ENCODE data around the gene PIAS2. TPM values are rescaled to one million over a fixed set of nuclear protein-coding genes. Genes with fewer than 3 reads are reported as not detected.

The PIAS2 gene
- total RNA-seq, 1 experiment from 2014 or later: 72.8 TPM

DNA sequence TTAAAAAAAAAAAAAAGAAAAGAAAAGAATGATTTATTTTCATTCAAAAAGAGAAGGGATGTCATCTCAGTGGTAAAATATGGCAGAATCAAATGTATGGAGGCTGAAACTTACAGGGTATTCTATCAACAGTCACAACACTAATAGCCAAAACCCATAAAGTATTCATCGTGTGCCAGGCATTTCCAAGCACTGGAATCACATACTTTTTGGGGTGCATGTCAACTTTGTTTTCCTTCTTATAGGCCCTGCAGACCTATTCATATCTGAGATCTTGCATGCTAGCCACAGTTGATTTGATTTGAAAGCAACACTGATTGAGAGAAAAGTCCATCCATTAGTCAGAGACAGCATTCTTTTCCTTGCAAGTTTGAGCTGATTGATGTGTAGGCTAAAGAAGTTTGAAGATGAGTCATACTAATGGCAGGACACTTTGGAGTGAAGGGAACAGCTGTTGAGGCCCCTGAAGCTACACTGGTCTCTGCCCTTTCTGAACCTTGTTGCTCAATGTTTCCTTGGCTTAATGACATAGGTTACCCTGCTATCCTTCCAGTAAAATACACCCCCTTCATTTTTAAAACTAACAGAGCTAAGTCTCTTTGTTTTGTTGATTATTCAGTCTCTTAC is 22.1 kb upstream of the PIAS2 start:
- intact Hi-C loops (cut with micrococcal nuclease; ENCODE audit: unreplicated experiment): no loop called here

DNA sequence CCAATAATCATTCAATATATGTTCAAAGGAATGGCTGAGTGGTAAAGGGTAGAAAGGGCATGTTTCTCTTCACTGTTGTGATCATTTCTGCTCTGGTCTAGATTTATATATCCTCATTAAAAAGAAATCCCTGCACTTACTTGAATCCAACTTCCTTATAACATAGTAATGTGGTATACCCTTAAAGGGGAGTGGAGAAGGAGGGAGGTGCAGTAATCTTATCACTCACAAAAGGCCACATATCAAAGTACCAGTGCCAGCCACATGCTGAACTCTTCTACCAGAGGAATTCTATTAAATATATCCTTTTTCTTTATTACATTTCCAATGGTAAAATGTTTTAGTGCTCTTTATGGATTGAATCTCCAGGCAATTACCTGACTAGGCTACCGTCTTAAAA is 3.3 kb upstream of the PIAS2 start:
- no peak for TF ChIP-seq EZH2 (IDR thresholded peaks at IDR 0.05; ENCODE audit: borderline replicate concordance, low read depth, low read length, poor library complexity, severe bottlenecking)
- TF ChIP-seq, protein P1, sequence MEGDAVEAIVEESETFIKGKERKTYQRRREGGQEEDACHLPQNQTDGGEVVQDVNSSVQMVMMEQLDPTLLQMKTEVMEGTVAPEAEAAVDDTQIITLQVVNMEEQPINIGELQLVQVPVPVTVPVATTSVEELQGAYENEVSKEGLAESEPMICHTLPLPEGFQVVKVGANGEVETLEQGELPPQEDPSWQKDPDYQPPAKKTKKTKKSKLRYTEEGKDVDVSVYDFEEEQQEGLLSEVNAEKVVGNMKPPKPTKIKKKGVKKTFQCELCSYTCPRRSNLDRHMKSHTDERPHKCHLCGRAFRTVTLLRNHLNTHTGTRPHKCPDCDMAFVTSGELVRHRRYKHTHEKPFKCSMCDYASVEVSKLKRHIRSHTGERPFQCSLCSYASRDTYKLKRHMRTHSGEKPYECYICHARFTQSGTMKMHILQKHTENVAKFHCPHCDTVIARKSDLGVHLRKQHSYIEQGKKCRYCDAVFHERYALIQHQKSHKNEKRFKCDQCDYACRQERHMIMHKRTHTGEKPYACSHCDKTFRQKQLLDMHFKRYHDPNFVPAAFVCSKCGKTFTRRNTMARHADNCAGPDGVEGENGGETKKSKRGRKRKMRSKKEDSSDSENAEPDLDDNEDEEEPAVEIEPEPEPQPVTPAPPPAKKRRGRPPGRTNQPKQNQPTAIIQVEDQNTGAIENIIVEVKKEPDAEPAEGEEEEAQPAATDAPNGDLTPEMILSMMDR (conservative IDR thresholded peaks at IDR 0.05; ENCODE audit: low read depth, low read length): no peak
- H3K4me3 ChIP-seq (ENCODE audit: low read depth, low read length, poor library complexity, severe bottlenecking): no peak overlapping the region
- H3K27ac ChIP-seq (ENCODE audit: low read depth, low read length, poor library complexity, severe bottlenecking): no peak overlapping the region
- intact Hi-C loops (cut with micrococcal nuclease; ENCODE audit: unreplicated experiment): no loop called here
- no TSS peak for BruUV-seq (replicated peaks)
- H3K9me3 ChIP-seq (ENCODE audit: low read depth, low read length, poor library complexity, severe bottlenecking): no peaks in the 10 kb centered on the region
- DNase-seq (ENCODE audit: low spot score): no peak
- H3K27me3 ChIP-seq (replicated peaks; ENCODE audit: insufficient read depth, low read depth, low read length, poor library complexity): no peaks in the 10 kb centered on the region
- POLR2A ChIA-PET (ENCODE audit: low non-redundant PET): no interaction called here
- no peaks in the 10 kb centered on the region for H3K36me3 ChIP-seq (ENCODE audit: insufficient read depth, low read length, poor library complexity, severe bottlenecking)
- CTCF ChIA-PET: no interaction called here
- H3K4me1 ChIP-seq (ENCODE audit: insufficient read depth, low read length, poor library complexity, severe bottlenecking): peaks cover 8% of the 10 kb centered on the region

More for the DNA sequence above, 22.1 kb upstream of the PIAS2 start:
- BruUV-seq (replicated peaks): no TSS peak
- H3K4me1 ChIP-seq (ENCODE audit: insufficient read depth, low read length, poor library complexity, severe bottlenecking): peaks cover 6% of the 10 kb centered on the region
- TF ChIP-seq, protein P1 (conservative IDR thresholded peaks at IDR 0.05; ENCODE audit: low read depth, low read length): no peak
- TF ChIP-seq EZH2 (IDR thresholded peaks at IDR 0.05; ENCODE audit: borderline replicate concordance, low read depth, low read length, poor library complexity, severe bottlenecking): no peak
- ChIA-PET POLR2A (ENCODE audit: low non-redundant PET) (no interaction called here), CTCF (no interaction called here)
- H3K36me3 ChIP-seq (ENCODE audit: insufficient read depth, low read length, poor library complexity, severe bottlenecking): no peaks in the 10 kb centered on the region
- H3K9me3 ChIP-seq (ENCODE audit: low read depth, low read length, poor library complexity, severe bottlenecking): no peaks in the 10 kb centered on the region
- no peak overlapping the region for H3K27ac ChIP-seq (ENCODE audit: low read depth, low read length, poor library complexity, severe bottlenecking)
- no peaks in the 10 kb centered on the region for H3K27me3 ChIP-seq (replicated peaks; ENCODE audit: insufficient read depth, low read depth, low read length, poor library complexity)
- peak; percentile 50 for DNase-seq (ENCODE audit: low spot score)
- no peak overlapping the region for H3K4me3 ChIP-seq (ENCODE audit: low read depth, low read length, poor library complexity, severe bottlenecking)

DNA sequence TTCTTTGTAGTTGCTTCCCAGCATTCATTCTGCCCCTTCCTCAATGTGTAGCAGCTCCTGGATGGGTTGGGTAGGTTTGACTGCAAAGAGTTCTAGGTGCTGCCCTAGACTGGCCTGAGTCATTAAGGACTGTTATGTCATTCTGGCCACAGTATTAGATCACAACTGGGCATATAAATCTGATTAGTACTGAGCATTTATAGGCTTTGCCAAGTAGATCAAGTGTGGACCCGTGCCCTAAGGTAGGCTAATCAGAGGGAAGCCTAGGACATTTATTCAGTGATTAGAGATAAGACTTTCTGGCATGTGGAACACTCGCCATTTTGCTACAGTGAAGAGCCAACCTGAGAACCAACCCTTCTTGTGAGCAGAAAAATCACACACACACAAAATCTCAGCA is 2.8 kb upstream of the PIAS2 start:
- Histone ChIP-seq H3K4me3 (ENCODE audit: low read depth, low read length, poor library complexity, severe bottlenecking) (no peak overlapping the region), H3K4me1 (ENCODE audit: insufficient read depth, low read length, poor library complexity, severe bottlenecking) (peaks cover 14% of the 10 kb centered on the region), H3K27ac (ENCODE audit: low read depth, low read length, poor library complexity, severe bottlenecking) (no peak overlapping the region), H3K27me3 (replicated peaks; ENCODE audit: insufficient read depth, low read depth, low read length, poor library complexity) (no peaks in the 10 kb centered on the region), H3K36me3 (ENCODE audit: insufficient read depth, low read length, poor library complexity, severe bottlenecking) (no peaks in the 10 kb centered on the region), H3K9me3 (ENCODE audit: low read depth, low read length, poor library complexity, severe bottlenecking) (no peaks in the 10 kb centered on the region)
- no peak for DNase-seq (ENCODE audit: low spot score)
- ChIA-PET CTCF (no interaction called here), POLR2A (ENCODE audit: low non-redundant PET) (no interaction called here)
- intact Hi-C loops (cut with micrococcal nuclease; ENCODE audit: unreplicated experiment): no loop called here
- BruUV-seq (replicated peaks): no TSS peak
- TF ChIP-seq EZH2 (IDR thresholded peaks at IDR 0.05; ENCODE audit: borderline replicate concordance, low read depth, low read length, poor library complexity, severe bottlenecking): no peak
- TF ChIP-seq, protein P1 (conservative IDR thresholded peaks at IDR 0.05; ENCODE audit: low read depth, low read length): no peak
